ENCODE measurements around the gene MED15. TPM values are rescaled to one million over a fixed set of nuclear protein-coding genes. Genes with fewer than 3 reads are reported as not detected.
A peak's percentile ranks its signal among the peaks of the same experiment; 100 is the strongest.

Gene MED15
- total RNA-seq, 1 donor from 2014 or later, result 20.5 TPM

- DNase-seq (ENCODE audit: low read depth), result peak; percentile 81
- Histone ChIP-seq H3K27me3 (ENCODE audit: control insufficient read depth, insufficient read depth, low read length) (no peaks in the 10 kb centered on the region), H3K36me3 (ENCODE audit: control insufficient read depth, insufficient read depth, low read length) (peaks cover 16% of the 10 kb centered on the region), H3K4me3 (ENCODE audit: low read depth, low read length) (no peak overlapping the region)
- TF ChIP-seq CTCF (IDR thresholded peaks at IDR 0.05; ENCODE audit: insufficient read depth, low read length, severe bottlenecking), result no peak
- FAIRE-seq, result no peak
These were observed 19.4 kb downstream of the MED15 start for GRCh38 chr22:20526628-20527355.

DNA sequence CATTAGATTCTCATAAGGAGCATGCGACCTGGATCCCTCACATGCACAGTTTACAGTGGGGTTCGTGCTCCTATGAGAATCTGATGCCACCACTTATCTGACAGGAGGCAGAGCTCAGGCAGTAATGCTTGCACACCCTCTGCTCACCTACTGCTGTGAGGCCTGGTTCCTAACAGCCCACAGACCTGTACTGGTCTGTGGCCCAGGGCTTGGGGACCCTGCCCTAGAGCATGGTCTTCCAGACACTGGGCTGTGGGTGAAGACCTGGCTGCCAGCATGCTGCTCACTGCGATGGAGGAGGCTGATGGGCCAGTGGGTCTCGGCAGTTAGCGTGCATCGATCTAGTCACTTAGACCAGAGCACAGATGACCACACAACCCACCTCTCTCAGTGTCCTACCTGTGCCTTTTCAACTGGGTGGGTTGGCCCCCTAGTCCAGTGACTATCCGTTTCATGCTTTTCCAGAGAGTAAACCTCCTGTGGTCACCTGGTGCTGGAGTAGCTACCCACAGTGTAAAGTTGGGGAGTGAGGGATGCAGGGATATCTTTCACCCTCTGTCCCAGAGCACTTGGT, 21.1 kb downstream of the MED15 start:
- no peak for TF ChIP-seq CTCF (IDR thresholded peaks at IDR 0.05; ENCODE audit: insufficient read depth, low read length, severe bottlenecking)
- H3K27me3 ChIP-seq (ENCODE audit: control insufficient read depth, insufficient read depth, low read length), result no peaks in the 10 kb centered on the region
- DNase-seq (ENCODE audit: low read depth) (no peak), FAIRE-seq (no peak)
- peaks cover 12% of the 10 kb centered on the region for H3K36me3 ChIP-seq (ENCODE audit: control insufficient read depth, insufficient read depth, low read length)
- no peak overlapping the region for H3K4me3 ChIP-seq (ENCODE audit: low read depth, low read length)

DNA sequence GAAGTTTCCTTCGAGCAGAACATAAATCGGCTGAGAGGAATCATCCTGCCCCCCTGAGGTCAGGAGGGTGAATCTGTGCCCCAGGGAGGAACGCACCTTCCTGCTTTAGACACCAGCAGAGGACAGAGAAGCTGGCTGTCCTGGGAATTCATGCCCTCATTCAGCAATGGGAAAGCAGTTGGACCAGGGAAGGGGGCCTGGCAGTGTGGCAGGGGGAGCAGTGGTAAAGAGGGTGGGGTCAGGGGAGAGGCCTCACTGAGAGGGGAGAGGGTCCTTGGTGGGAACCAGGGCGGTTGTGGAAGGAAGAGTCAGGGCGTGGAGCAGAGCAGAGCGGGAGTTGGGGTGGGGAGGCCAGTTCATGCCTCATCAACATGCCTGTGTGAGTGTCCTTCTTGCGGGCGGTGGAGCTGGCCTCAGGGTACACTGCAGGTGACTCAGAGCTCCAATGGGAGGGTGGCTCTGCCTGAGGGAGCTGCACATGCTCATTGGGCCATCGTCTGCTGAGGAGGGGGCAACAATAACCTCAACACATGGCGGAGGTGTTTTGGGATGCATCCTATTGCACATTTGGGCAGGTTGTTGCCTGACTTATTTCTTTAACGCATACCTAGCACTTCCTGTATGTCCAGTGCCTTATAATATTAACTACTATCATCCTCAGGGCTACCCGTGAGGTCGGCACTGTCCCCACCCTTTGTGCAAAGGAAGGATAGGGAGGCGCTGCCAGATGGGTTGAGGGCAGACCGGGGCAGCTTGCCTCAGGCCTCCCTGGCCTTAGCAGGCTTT, 23.2 kb downstream of the MED15 start:
- peak; percentile 97 for FAIRE-seq
- DNase-seq (ENCODE audit: low read depth), result peak; percentile 93
- Histone ChIP-seq H3K4me3 (ENCODE audit: low read depth, low read length) (no peak overlapping the region), H3K27me3 (ENCODE audit: control insufficient read depth, insufficient read depth, low read length) (no peaks in the 10 kb centered on the region), H3K36me3 (ENCODE audit: control insufficient read depth, insufficient read depth, low read length) (peaks cover 14% of the 10 kb centered on the region)
- peak; percentile 17 for TF ChIP-seq CTCF (IDR thresholded peaks at IDR 0.05; ENCODE audit: insufficient read depth, low read length, severe bottlenecking)

DNA sequence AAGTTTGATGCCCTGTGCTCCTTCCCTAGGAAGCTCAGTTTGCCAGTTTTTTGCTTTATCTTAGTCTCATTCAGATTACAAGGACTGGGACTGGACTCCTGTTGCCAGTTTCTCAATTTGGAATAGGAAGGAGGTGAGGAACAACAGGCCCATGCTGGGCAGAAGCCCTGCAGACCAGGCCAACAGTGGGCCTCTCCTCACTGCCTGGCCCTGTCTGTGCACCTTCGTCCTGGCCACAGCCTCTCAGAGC, 23.7 kb downstream of the MED15 start:
- no peak for DNase-seq (ENCODE audit: low read depth)
- peaks cover 15% of the 10 kb centered on the region for H3K36me3 ChIP-seq (ENCODE audit: control insufficient read depth, insufficient read depth, low read length)
- H3K27me3 ChIP-seq (ENCODE audit: control insufficient read depth, insufficient read depth, low read length), result no peaks in the 10 kb centered on the region
- no peak for FAIRE-seq
- no peak overlapping the region for H3K4me3 ChIP-seq (ENCODE audit: low read depth, low read length)
- TF ChIP-seq CTCF (IDR thresholded peaks at IDR 0.05; ENCODE audit: insufficient read depth, low read length, severe bottlenecking), result no peak

DNA sequence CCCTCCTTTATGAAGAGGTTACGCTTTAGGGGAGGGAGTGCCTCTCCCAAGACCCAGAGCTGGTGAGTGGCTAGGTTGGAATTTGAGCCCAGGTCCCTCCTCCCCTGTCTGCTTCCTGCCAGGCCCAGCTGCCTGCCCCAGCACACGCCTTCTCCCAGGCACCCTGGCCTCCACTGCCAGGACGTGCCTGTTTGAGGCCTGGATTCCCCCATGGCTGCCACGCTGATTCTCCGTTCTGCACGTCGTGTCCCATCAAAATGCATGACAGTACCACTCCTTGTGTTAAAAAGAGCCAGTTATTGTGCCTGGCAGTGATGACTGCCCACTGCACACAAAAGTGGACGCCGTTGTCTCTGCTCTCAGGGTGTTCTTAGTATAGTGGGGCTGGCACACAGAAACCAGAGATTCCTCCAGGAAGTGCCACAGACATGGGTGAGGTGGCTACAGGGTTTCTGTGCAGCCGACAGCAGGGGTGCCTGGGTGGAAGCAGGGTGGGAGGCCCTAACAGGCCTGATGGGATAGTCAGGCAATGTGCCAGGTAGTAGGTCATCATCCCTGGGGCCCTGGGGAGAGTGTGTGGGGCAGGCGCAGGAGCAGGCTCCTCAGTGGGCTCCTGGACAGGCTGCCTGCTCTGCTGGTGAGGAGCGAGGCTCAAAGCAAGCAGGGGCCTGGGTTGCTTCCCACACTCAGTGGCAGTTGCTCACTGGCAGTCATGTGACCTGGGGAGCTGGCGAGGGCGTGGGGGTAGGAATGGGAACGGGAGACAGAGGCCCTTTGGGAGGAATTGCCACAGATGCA, 24.2 kb downstream of the MED15 start:
- peaks cover 16% of the 10 kb centered on the region for H3K36me3 ChIP-seq (ENCODE audit: control insufficient read depth, insufficient read depth, low read length)
- DNase-seq (ENCODE audit: low read depth) (peak; percentile 96), FAIRE-seq (peak; percentile 96)

More for the DNA sequence above, 24.2 kb downstream of the MED15 start:
- H3K27me3 ChIP-seq (ENCODE audit: control insufficient read depth, insufficient read depth, low read length), result no peaks in the 10 kb centered on the region
- no peak overlapping the region for H3K4me3 ChIP-seq (ENCODE audit: low read depth, low read length)
- no peak for TF ChIP-seq CTCF (IDR thresholded peaks at IDR 0.05; ENCODE audit: insufficient read depth, low read length, severe bottlenecking)

Measured in bronchial epithelial cell (primary cell).